HepG2 (cell line): ENCODE measurements around the gene SRC. TPM values are rescaled to one million over a fixed set of nuclear protein-coding genes. Genes with fewer than 3 reads are reported as not detected.

Experiments used
- ATAC-seq: fragments of 200-7000 bp; cut with Tn5 transposase; 3 replicates; pipeline ENCODE4 v1.9.1; 2020; ENCODE audit warnings: mild to moderate bottlenecking, moderate library complexity
- BruUV-seq: library from RNA; stranded (reverse); fragments of 400-500 nt; replicated peaks from 2 replicates; lab custom pipeline; 2021; lab: Mats Ljungman, UMichigan
- CTCF ChIA-PET: fragments of 300-600 bp; formaldehyde crosslinking; extraction: SDS; loops from one replicate; lab custom pipeline; 2021; ENCODE audit warnings: low total read pairs, inconsistent platforms, low intra/inter-chr PET ratio; lab: Yijun Ruan, JAX
- POLR2A ChIA-PET: fragments of 350-600 bp; sonication (Branson Sonifier 250); formaldehyde crosslinking; loops from one replicate; lab custom pipeline; 2020; ENCODE audit warnings: antibody characterized with exemption, inconsistent platforms; lab: Yijun Ruan, JAX
- DNase-seq: peaks from one replicate; pipeline ENCODE4 v3.0.0-alpha.2; 2015; ENCODE audit warnings: low spot score
- FAIRE-seq: peaks from 3 replicates; lab custom pipeline; 2011; peaks lifted over from hg19 to GRCh38; lab: Jason Lieb, UNC
- H2AFZ ChIP-seq: one replicate; pipeline ENCODE4 v1.6.1; 2011; ENCODE audit warnings: low read length, inconsistent platforms
- H3K27ac ChIP-seq: fragments of 300-600 bp; 3 replicates; pipeline ENCODE4 v1.8.0; 2011; ENCODE audit warnings: mixed run types, mild to moderate bottlenecking, mixed read lengths, low read length, inconsistent platforms; ENCODE audit not compliant: insufficient read depth; ENCODE audit errors: extremely low read length
- H3K27me3 ChIP-seq, 2 experiments: fragments of 200-600 bp in 1 of 2; 2 replicates in 1 of 2; 3 replicates in 1 of 2; pipeline versions ENCODE4 v1.6.0 to v1.8.0; 2011; ENCODE audit warnings: low read length in 2 of 2, mild to moderate bottlenecking in 2 of 2, moderate library complexity in 2 of 2, inconsistent platforms in 1 of 2; ENCODE audit not compliant: insufficient read depth in 2 of 2, control insufficient read depth in 1 of 2
- H3K36me3 ChIP-seq, 2 experiments: fragments of 200-600 bp in 1 of 2; replicated peaks in 1 of 2; 2 replicates in 1 of 2; 3 replicates in 1 of 2; pipeline versions ENCODE4 v1.5.1 to v1.8.0; 2011; ENCODE audit warnings: low read length in 2 of 2, inconsistent platforms in 1 of 2; ENCODE audit not compliant: insufficient read depth in 2 of 2, control insufficient read depth in 1 of 2
- H3K4me1 ChIP-seq: 2 replicates; pipeline ENCODE4 v1.5.1; 2012; ENCODE audit warnings: low read length, inconsistent platforms; ENCODE audit not compliant: insufficient read depth
- H3K4me2 ChIP-seq: 2 replicates; pipeline ENCODE4 v1.6.0; 2011; ENCODE audit warnings: low read depth, low read length, inconsistent platforms
- H3K4me3 ChIP-seq, 3 experiments: fragments of 200-600 bp in 1 of 3; sonication (generic), shearing (Covaris generic) in 1 of 3; replicated peaks in 1 of 3; 2 replicates each; pipeline ENCODE4 v1.5.1; 2011 to 2016; ENCODE audit warnings: low read length in 3 of 3, inconsistent platforms in 2 of 3, low read depth in 2 of 3, mild to moderate bottlenecking in 2 of 3, control low read depth in 1 of 3, mixed read lengths in 1 of 3; ENCODE audit not compliant: insufficient read depth in 1 of 3
- H3K79me2 ChIP-seq: one replicate; pipeline ENCODE4 v1.6.1; 2011; ENCODE audit warnings: low read length, inconsistent platforms; ENCODE audit not compliant: insufficient read depth
- H3K9ac ChIP-seq: 2 replicates; pipeline ENCODE4 v1.6.0; 2011; ENCODE audit warnings: mild to moderate bottlenecking, low read depth, low read length, inconsistent platforms; ENCODE audit not compliant: insufficient read depth
- H3K9me3 ChIP-seq: 2 replicates; pipeline ENCODE4 v1.5.1; 2012; ENCODE audit warnings: mild to moderate bottlenecking, low read length
- H4K20me1 ChIP-seq: 2 replicates; pipeline ENCODE4 v1.6.0; 2011; ENCODE audit warnings: inconsistent platforms, mild to moderate bottlenecking, low read length, moderate library complexity; ENCODE audit not compliant: insufficient read depth
- HIVEP1 ChIP-seq: sonication (generic); formaldehyde crosslinking; IDR thresholded peaks from 2 replicates; pipeline ENCODE4 v1.4.0; 2020; ENCODE audit warnings: mild to moderate bottlenecking, missing genetic modification reagents
- HMG20B ChIP-seq: conservative IDR thresholded peaks from 2 replicates; pipeline ENCODE4 v1.6.1; 2016; ENCODE audit warnings: missing genetic modification reagents, missing compliant biosample characterization
- IRF2 ChIP-seq: IDR thresholded peaks from 2 replicates; pipeline ENCODE4 v1.6.1; 2018; ENCODE audit warnings: missing genetic modification reagents, missing compliant biosample characterization
- IRX3 ChIP-seq: sonication (generic); formaldehyde crosslinking; IDR thresholded peaks from 2 replicates; pipeline ENCODE4 v1.8.1; 2023; ENCODE audit warnings: mild to moderate bottlenecking, low read depth, missing genetic modification reagents, borderline replicate concordance
- ISX ChIP-seq: sonication (generic); formaldehyde crosslinking; conservative IDR thresholded peaks from 2 replicates; pipeline ENCODE4 v1.5.0; 2020; ENCODE audit warnings: missing genetic modification reagents
- KLF13 ChIP-seq: sonication (generic); formaldehyde crosslinking; IDR thresholded peaks from 2 replicates; pipeline ENCODE4 v1.4.0; 2020; ENCODE audit warnings: mild to moderate bottlenecking, missing genetic modification reagents
- NCOA1 ChIP-seq: sonication (generic); formaldehyde crosslinking; IDR thresholded peaks from 2 replicates; pipeline ENCODE4 v1.9.0; 2021; ENCODE audit warnings: missing genetic modification reagents
- PATZ1 ChIP-seq: sonication (generic); formaldehyde crosslinking; IDR thresholded peaks from 2 replicates; pipeline ENCODE4 v1.4.0; 2020; ENCODE audit warnings: missing genetic modification reagents
- PRDM10 ChIP-seq: sonication (generic); formaldehyde crosslinking; IDR thresholded peaks from 2 replicates; pipeline ENCODE4 v1.4.0; 2020; ENCODE audit warnings: low read depth, missing genetic modification reagents
- PRMT3 ChIP-seq: sonication (generic); formaldehyde crosslinking; IDR thresholded peaks from 2 replicates; pipeline ENCODE4 v1.8.1; 2022; ENCODE audit warnings: low read depth, mild to moderate bottlenecking, moderate library complexity, missing genetic modification reagents, borderline replicate concordance
- SETDB1 ChIP-seq: sonication (generic); formaldehyde crosslinking; IDR thresholded peaks from 2 replicates; pipeline ENCODE4 v1.5.1; 2020; ENCODE audit warnings: missing genetic modification reagents, mild to moderate bottlenecking, borderline replicate concordance
- SOX6 ChIP-seq, 2 experiments: fragments of 450-650 bp in 1 of 2; sonication (generic) in 1 of 2; formaldehyde crosslinking in 1 of 2; IDR thresholded peaks; 2 replicates each; pipeline versions ENCODE4 v1.4.0 to v1.6.1; 2017 to 2020; ENCODE audit warnings: antibody characterized with exemption in 1 of 2, mild to moderate bottlenecking in 1 of 2, missing genetic modification reagents in 1 of 2
- TGIF2 ChIP-seq: IDR thresholded peaks from 2 replicates; pipeline ENCODE4 v1.6.1; 2016; ENCODE audit warnings: control low read depth, missing compliant biosample characterization
- THAP11 ChIP-seq: IDR thresholded peaks from 2 replicates; pipeline ENCODE4 v1.6.1; 2016; ENCODE audit warnings: missing biosample characterization, missing genetic modification reagents
- TOE1 ChIP-seq: sonication (generic); formaldehyde crosslinking; IDR thresholded peaks from 2 replicates; pipeline ENCODE4 v1.4.0; 2020; ENCODE audit warnings: mild to moderate bottlenecking, missing genetic modification reagents
- ZBTB1 ChIP-seq: sonication (generic); formaldehyde crosslinking; IDR thresholded peaks from 2 replicates; pipeline ENCODE4 v1.4.0; 2020; ENCODE audit warnings: missing genetic modification reagents, borderline replicate concordance
- ZC3H13 ChIP-seq: sonication (generic); formaldehyde crosslinking; IDR thresholded peaks from 2 replicates; pipeline ENCODE4 v1.8.1; 2023; ENCODE audit warnings: mild to moderate bottlenecking, missing genetic modification reagents, moderate library complexity
- ZNF292 ChIP-seq: sonication (generic); formaldehyde crosslinking; IDR thresholded peaks from 2 replicates; pipeline ENCODE4 v1.8.1; 2022; ENCODE audit warnings: mild to moderate bottlenecking, low read depth, missing genetic modification reagents, borderline replicate concordance
- ZNF432 ChIP-seq: sonication (generic); formaldehyde crosslinking; IDR thresholded peaks from 2 replicates; pipeline ENCODE4 v1.5.0; 2020; ENCODE audit warnings: missing genetic modification reagents, mild to moderate bottlenecking, borderline replicate concordance
- ZNF468 ChIP-seq: sonication (generic); formaldehyde crosslinking; IDR thresholded peaks from 2 replicates; pipeline ENCODE4 v1.8.0; 2022; ENCODE audit warnings: mild to moderate bottlenecking, moderate library complexity, missing genetic modification reagents
- ZNF773 ChIP-seq: sonication (generic); formaldehyde crosslinking; IDR thresholded peaks from 2 replicates; pipeline ENCODE4 v1.4.0; 2020; ENCODE audit warnings: missing genetic modification reagents, borderline replicate concordance
- ZSCAN25 ChIP-seq: sonication (generic); formaldehyde crosslinking; IDR thresholded peaks from 2 replicates; pipeline ENCODE4 v1.8.0; 2022; ENCODE audit warnings: mild to moderate bottlenecking, missing genetic modification reagents
- ZSCAN30 ChIP-seq: sonication (generic); formaldehyde crosslinking; IDR thresholded peaks from 2 replicates; pipeline ENCODE4 v1.5.0; 2020; ENCODE audit warnings: mild to moderate bottlenecking, missing genetic modification reagents
- WGBS: methylation state at CpG from one replicate; pipeline ENCODE4 v1.1.6; 2017; ENCODE audit warnings: low lambda C conversion rate; 5-methylcytosine and 5-hydroxymethylcytosine counted together
- in situ Hi-C: cut with HindIII; loops from 2 replicates; pipeline ENCODE4 v1.10.0; 2017; ENCODE audit warnings: low pct_unique_long_range_greater_than_20kb; ENCODE audit not compliant: extremely low pct_ligation_motif_present
- intact Hi-C: fragments of 100-400 bp; cut with micrococcal nuclease; formaldehyde crosslinking; loops from one replicate; pipeline ENCODE4 v1.10.0; 2022; ENCODE audit not compliant: unreplicated experiment
- polyA plus RNA-seq, 8 experiments: library from polyadenylated mRNA; depleted of rRNA in 3 of 8; stranded (reverse) in 7 of 8; unstranded in 1 of 8; fragments of >200 nt; fragmentation: Illumina TruSeq in 4 of 8; extraction: Trizol in 4 of 8; gene quantifications; 2 replicates each; pipeline versions ENCODE4 v1.2.1 to v1.2.3, GENCODE V29; 2011 to 2016; ENCODE audit warnings: low read depth in 4 of 8, missing spikeins in 1 of 8, mixed read lengths in 1 of 8; ENCODE audit not compliant: insufficient read depth in 1 of 8
- total RNA-seq, 5 experiments: library from RNA; depleted of rRNA; stranded (reverse); fragments of >200 nt; fragmentation: Illumina TruSeq; extraction: Trizol; gene quantifications; 2 replicates each; pipeline ENCODE4 v1.2.3, GENCODE V29; 2016; ENCODE audit warnings: low read depth in 1 of 5

Gene SRC
- total and polyA plus RNA-seq, 2 of the 13 experiments (the other 11 are each of a cell fraction or from before 2014, with no cell fraction given) = 54.7 to 192 TPM

GRCh38 chr20:37413023-37413334, 67.0 kb downstream of the SRC start:
- no peak overlapping the region for H3K9ac ChIP-seq
- ChIA-PET POLR2A (no interaction called here), CTCF (no interaction called here)
- no peak overlapping the region for H3K4me3 ChIP-seq
- H3K4me1 ChIP-seq = peaks cover 38% of the 10 kb centered on the region
- peak overlapping the region; percentile 91 for H3K4me2 ChIP-seq
- no peaks in the 10 kb centered on the region for H3K9me3 ChIP-seq
- no peak for DNase-seq
- WGBS = 38% methylated on average over 7 of the region's 7 CpGs
- H3K27ac ChIP-seq = no peak overlapping the region
- no peaks in the 10 kb centered on the region; the same call in 1 of the 2 replicates for H4K20me1 ChIP-seq
- no peak for ATAC-seq
- no peak for FAIRE-seq
- H2AFZ ChIP-seq = no peak overlapping the region
- intact Hi-C loops (no loop called here), in situ Hi-C loops (no loop called here)
- no TSS peak for BruUV-seq
- no peaks in the 10 kb centered on the region for H3K36me3 ChIP-seq
- H3K27me3 ChIP-seq = peaks cover 27 to 95% of the 10 kb centered on the region in 2 experiments
- no peaks in the 10 kb centered on the region for H3K79me2 ChIP-seq
- TF ChIP-seq PRDM10 (CRISPR knock-in tag) (no peak), TOE1 (CRISPR knock-in tag) (no peak), ZSCAN25 (CRISPR knock-in tag) (peak; percentile 71), ZNF773 (CRISPR knock-in tag) (no peak), SETDB1 (CRISPR knock-in tag) (no peak), IRX3 (CRISPR knock-in tag) (no peak), TGIF2 (CRISPR knock-in tag) (no peak), KLF13 (CRISPR knock-in tag) (no peak), SOX6 (IDR thresholded peaks at IDR 0.05) (no peak), SOX6 (CRISPR knock-in tag; IDR thresholded peaks at IDR 0.05) (no peak), ISX (CRISPR knock-in tag) (no peak), IRF2 (no peak), ZSCAN30 (no peak), ZNF468 (CRISPR knock-in tag) (no peak), THAP11 (no peak), ZC3H13 (CRISPR knock-in tag) (no peak), ZBTB1 (CRISPR knock-in tag) (no peak), PATZ1 (CRISPR knock-in tag) (peak; percentile 3; the same call in 1 of the 2 replicates), HMG20B (CRISPR knock-in tag) (no peak), HIVEP1 (CRISPR knock-in tag) (no peak), ZNF432 (CRISPR knock-in tag) (no peak), ZNF292 (CRISPR knock-in tag) (0 out of 2 replicates have a peak, but pooled peaks have one; percentile 19), PRMT3 (CRISPR knock-in tag) (no peak), NCOA1 (CRISPR knock-in tag) (no peak)
